ENCODE measurements around the gene GFAP.

DNA sequence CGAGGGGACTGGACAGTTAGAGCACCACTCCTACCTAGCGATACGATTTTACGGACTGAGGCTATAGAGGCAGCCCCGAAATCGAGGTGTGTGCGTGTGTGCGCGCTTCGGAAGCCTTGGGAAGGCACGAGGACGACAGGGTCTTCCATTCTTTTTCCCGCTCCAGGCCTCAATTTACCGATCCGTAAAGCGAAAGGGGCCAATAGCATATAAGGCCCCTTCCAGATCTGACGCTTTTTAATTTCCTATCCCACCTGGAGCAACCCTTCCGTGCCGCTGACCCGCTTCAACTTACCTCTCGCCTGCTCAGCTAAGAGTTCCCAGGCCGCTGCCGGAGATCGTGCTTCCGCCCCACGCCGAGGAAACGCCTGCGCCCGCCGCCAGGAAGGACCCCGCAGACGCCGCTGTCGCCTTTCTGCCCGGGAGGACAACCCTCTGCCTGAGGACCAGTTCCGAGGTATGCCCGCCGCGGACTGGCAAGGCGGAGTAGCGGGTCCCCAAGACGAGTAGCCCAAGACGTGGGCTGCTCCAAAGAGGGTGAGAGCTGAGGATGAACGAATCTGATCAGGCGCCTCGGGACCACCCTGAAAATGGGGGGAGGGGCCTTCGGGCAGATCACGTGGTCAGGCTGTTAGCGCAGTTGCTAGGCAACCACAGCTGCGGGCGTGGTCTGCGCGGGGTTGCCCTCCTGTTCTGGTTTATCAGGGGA, 16.1 kb downstream of the GFAP start, which contains the start of gene EFTUD2:
- TF ChIP-seq, protein P1, sequence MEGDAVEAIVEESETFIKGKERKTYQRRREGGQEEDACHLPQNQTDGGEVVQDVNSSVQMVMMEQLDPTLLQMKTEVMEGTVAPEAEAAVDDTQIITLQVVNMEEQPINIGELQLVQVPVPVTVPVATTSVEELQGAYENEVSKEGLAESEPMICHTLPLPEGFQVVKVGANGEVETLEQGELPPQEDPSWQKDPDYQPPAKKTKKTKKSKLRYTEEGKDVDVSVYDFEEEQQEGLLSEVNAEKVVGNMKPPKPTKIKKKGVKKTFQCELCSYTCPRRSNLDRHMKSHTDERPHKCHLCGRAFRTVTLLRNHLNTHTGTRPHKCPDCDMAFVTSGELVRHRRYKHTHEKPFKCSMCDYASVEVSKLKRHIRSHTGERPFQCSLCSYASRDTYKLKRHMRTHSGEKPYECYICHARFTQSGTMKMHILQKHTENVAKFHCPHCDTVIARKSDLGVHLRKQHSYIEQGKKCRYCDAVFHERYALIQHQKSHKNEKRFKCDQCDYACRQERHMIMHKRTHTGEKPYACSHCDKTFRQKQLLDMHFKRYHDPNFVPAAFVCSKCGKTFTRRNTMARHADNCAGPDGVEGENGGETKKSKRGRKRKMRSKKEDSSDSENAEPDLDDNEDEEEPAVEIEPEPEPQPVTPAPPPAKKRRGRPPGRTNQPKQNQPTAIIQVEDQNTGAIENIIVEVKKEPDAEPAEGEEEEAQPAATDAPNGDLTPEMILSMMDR (IDR thresholded peaks at IDR 0.05) = peak in 2 of 6 experiments; percentile 18 to 31
- TF ChIP-seq POLR2A (IDR thresholded peaks at IDR 0.05) = peak in 1 of 2 donors; percentile 49
